Stimulated activated naive CD4-positive, alpha-beta T cell treated with Interleukin-2 at 50 U/mL for 16 hours (primary cell): ENCODE measurements around the gene GOLGA6A.

ENCODE experiments used
- DNase-seq: peaks from one replicate; lab custom pipeline; 2025; lab: John Stamatoyannopoulos, UW

GOLGA6A gene

DNA sequence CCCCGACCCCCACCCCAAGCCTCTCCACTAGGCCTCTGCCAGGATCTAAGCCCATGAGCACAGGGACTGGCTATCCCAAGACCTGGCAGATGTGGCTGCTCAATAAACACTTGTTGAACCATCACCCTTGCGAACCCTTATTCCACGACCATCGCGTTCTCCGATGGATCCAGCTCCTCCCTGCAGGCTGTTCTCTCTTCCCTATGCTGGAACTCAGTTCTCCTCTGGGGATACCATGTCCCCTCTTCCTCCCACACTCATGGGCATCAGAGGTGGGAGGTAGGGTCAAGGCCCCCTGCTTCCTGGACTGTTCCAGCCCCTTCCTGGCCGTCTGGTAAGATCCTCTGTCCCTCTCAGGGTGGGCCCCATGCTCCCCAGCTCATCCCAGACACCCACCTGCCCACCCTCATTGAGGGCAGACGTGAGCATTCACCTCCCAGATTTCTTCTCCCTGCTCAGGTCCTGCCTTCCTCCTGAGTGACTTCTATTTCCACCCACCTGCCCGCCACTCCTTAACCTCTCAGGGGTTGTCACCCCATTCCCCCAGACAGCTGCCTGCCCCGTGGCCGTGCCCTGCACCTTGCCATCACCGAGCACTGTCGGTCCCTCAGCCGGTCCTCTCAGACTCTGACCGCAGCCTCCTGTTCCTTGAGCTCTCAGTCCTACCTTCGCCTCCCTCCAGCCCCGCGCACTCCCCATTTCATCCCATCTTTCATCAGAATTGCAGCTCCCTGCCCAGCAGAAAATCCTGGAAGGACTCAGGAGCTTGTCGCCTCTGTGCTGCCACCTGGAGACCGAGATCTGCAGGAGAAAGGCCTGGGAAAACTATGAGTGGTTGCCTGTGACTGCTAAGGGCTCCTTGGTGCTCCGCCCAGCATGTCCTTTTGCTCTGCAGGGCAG lies 45.8 kb downstream of the GOLGA6A start:
- no peak for DNase-seq

DNA sequence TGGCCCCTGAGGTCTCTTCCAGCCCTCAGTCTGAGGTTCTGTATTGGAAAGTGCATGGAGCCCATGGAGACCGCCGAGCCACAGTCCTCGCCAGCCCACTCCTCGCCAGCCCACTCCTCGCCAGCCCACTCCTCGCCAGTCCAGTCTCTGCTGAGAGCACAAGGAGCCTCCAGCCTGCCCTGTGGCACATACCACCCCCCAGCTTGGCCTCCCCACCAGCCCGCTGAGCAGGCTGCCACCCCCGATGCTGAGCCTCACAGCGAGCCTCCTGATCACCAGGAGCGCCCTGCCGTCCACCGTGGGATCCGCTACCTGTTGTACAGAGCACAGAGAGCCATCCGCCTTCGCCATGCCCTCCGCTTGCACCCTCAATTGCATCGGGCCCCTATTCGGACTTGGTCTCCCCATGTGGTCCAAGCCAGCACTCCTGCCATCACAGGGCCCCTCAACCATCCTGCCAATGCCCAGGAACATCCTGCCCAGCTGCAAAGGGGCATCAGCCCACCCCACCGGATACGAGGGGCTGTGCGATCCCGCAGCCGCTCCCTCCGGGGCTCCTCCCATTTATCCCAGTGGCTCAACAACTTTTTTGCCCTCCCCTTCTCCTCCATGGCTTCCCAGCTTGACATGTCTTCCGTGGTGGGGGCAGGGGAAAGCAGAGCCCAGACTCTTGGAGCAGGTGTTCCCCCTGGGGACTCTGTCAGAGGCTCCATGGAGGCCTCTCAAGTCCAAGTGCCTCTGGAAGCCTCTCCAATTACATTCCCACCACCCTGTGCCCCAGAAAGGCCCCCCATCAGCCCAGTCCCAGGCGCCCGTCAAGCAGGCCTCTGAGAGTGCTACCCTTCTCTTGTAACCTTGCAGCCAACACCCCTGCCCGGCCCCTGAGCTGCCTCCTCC lies 47.0 kb downstream of the GOLGA6A start:
- no peak for DNase-seq

DNA sequence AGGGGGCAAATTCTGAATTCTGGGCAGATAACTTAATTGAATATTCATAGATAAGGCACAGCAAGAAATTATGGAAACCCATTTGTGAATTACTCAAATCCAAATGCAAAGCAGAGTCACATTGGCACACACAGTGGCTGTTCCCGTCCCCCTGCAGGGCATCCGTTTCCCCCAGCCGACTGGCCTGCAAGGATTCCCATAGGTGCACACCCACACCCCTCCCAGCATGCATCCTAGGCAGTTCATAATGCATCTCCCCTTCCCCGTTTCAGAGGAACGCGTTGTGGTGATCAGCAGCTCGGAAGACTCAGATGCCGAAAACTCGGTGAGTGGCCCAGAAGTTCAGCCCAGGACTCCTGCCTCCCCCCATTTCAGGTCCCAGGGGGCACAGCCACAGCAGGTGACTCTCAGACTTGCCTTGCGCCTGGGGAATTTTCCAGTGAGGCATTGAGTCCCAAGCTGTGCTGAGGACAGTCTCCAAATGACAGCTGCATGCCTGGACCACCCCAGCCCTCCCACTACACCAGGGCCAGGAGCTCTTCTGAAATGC lies 48.1 kb downstream of the GOLGA6A start:
- DNase-seq: no peak

DNA sequence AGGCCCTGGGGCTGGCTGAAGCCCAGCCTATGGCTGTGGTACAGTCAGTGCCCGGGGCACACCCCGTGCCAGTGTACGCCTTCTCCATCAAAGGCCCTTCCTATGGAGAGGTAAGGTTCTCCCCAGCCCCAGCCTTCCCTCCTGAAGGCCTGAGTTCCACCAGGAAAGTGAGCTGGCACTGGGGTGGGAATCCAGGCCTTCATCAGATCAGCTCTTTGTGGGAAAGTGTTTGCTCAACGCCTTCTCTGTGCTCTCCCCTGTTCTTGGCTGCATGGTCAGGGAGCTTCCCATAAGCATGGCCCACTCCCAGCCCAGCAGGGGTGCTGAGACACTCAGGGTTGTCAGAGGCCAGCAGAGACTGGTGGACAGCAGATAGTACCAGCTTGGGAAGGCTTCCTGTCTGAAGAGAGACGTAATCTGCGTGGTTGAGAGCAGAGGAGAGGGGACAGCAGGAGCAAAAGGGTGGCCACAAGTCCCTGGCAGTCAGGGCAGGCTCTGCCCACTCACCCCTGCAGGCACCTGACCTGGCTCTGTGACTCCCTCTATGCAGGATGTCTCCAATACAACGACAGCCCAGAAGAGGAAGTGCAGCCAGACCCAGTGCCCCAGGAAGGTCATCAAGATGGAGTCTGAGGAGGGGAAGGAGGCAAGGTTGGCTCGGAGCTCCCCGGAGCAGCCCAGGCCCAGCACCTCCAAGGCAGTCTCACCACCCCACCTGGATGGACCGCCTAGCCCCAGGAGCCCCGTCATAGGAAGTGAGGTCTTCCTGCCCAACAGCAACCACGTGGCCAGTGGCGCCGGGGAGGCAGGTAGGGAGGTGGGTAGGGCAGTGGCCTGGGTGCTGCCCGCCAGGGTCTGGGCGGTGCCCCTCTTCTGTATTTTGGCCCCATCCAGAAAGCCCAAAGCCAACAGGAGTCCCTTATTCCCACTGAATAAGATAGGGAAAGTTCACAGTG lies 49.5 kb downstream of the GOLGA6A start:
- DNase-seq: no peak

DNA sequence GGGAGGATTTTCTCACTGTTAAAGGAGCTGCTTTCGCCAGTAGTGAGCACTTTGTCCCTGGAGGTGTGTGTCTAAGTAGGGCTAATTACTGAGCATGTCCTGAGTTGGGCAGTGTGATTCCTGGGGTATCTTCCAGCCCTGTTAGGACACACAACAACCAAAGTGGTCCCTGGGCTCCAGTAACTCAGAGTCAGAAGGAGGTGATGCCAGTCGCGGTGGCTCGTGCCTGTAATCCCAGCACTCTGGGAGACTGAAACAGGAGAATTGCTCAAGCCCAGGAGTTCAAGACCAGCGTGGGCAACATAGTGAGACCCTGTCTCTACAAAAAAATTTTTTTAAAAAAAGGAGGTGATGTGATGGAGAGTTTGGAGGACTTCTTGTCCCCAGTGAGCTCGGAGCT lies 50.3 kb downstream of the GOLGA6A start:
- no peak for DNase-seq

DNA sequence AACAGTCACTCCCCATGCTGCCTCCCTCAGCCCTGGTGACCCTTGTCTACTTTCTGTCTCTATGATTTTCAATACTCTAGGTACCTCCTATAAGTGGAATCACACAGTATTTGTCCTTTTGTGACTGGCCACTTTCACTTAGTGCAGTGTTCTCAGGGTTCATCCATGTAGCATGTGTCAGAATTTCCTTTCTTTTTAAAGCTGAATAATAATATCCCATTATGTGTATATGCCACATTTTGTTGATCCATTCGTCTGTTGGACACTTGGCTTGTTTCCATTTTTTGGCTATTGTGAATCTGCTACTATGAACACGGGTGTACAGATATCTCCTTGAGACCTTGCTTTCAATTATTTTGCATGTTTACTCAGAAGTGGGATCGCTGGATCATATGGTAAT lies 53.7 kb downstream of the GOLGA6A start:
- DNase-seq: no peak

DNA sequence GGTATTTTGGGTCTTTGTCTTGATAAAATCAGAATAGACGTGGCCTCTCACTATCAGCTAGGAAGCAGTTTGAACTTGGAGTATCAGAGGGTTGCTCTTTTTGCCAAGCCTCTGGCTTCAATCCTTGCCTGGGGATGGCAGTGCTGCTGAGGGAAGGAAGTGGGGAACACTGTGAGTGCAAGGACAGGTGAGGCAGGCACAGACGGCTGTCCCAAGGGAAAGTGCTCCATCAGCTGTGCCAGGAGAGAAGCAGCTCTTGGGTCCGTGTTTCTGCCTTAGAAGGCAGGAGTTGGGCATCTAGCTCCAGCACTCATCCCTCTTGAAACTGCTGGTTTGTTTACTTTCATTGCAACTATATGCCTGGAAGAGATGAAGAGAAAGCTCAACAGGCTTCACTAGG lies 54.7 kb downstream of the GOLGA6A start:
- DNase-seq: no peak

DNA sequence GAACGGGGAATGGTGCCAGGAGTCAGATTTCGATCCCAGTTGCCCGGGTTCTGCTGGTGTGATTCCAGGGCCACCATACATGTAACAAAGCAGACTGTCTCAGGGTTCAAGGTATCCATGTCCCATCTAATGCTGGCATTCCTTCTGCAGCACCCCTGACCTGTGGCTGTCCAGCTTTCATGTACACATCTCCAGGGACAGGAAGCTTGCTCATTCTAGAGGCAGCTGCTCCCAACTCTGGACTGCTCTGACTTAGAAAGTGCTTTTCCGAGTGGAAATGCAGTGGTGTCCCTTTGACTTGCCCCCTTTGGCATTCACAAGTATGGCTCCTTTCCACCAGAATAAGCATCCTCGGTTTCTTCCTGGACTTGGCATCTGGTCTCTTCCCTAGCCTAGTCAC lies 56.9 kb downstream of the GOLGA6A start:
- no peak for DNase-seq

DNA sequence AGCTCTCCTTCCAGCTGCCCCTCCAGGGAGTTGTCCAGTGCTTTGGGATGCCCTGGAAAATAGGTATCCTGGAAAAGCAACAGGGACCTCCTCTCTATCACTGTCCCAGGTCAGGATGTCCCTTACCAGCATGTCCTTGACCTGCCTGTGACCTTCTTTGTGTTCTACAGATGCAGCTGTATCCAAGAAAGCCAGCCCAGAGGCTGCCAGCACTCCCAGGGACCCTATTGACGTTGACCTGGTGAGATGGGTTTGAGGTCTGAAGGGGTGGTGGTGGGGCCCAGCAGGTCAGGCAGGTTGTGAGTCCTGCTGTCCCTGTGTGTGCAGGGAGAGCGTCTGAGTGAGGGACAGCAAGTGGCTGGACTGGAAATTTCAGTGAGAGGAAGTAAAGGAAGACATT lies 57.7 kb downstream of the GOLGA6A start:
- no peak for DNase-seq

DNA sequence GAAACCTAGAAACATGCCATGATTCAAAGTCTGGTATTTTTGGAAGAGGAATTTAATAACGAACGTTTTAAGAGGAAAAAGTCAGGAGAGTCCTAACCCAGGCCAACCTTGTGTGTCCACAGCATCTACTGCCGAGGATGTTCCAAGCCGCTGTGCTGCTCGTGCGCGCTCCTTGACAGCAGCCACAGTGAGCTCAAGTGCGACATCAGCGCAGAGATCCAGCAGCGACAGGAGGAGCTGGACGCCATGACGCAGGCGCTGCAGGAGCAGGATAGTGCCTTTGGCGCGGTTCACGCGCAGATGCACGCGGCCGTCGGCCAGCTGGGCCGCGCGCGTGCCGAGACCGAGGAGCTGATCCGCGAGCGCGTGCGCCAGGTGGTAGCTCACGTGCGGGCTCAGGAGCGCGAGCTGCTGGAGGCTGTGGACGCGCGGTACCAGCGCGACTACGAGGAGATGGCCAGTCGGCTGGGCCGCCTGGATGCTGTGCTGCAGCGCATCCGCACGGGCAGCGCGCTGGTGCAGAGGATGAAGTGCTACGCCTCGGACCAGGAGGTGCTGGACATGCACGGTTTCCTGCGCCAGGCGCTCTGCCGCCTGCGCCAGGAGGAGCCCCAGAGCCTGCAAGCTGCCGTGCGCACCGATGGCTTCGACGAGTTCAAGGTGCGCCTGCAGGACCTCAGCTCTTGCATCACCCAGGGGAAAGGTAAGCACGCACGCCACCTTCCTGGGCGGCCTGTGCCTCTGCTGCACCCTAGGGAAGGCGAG lies 59.5 kb downstream of the GOLGA6A start:
- DNase-seq: no peak
